H1 (cell line): ENCODE data around the gene SLC48A1. TPM values are rescaled to one million over a fixed set of nuclear protein-coding genes. Genes with fewer than 3 reads are reported as not detected.

Experiments used
- CTCF ChIA-PET: fragments of 300-600 bp; sonication (Branson Sonifier 250); formaldehyde crosslinking; loops from one replicate; lab custom pipeline; 2021; ENCODE audit not compliant: partially characterized antibody; lab: Charles Lee
- POLR2A ChIA-PET: fragments of 300-600 bp; sonication (Branson Sonifier 250); formaldehyde crosslinking; loops from one replicate; lab custom pipeline; 2021; ENCODE audit warnings: inconsistent platforms; ENCODE audit not compliant: partially characterized antibody; lab: Charles Lee
- DNase-seq, 2 experiments: peaks; one replicate each; pipeline versions ENCODE4 v3.0.0 to v3.0.0-alpha.2; 2010 to 2022; ENCODE audit warnings: low spot score in 2 of 2, low read depth in 1 of 2, mixed read lengths in 1 of 2
- FAIRE-seq: peaks from 2 replicates; lab custom pipeline; 2011; peaks lifted over from hg19 to GRCh38; lab: Jason Lieb, UNC
- H2AFZ ChIP-seq: 2 replicates; pipeline ENCODE4 v1.8.1; 2012; ENCODE audit warnings: low read length, inconsistent platforms
- H2AK5ac ChIP-seq: 2 replicates; pipeline ENCODE4 v1.6.1; 2013; ENCODE audit warnings: low read depth, low read length
- H2BK120ac ChIP-seq: replicated peaks from 2 replicates; pipeline ENCODE3; 2013; ENCODE audit warnings: low read depth, low read length, inconsistent platforms
- H2BK12ac ChIP-seq: 2 replicates; pipeline ENCODE4 v1.6.1; 2013; ENCODE audit warnings: low read depth, low read length
- H2BK15ac ChIP-seq: 2 replicates; pipeline ENCODE4 v1.6.1; 2013; ENCODE audit warnings: low read length
- H2BK20ac ChIP-seq: 2 replicates; pipeline ENCODE4 v1.6.1; 2013; ENCODE audit warnings: low read length
- H2BK5ac ChIP-seq: 2 replicates; pipeline ENCODE4 v1.6.1; 2013; ENCODE audit warnings: low read depth, low read length
- H3K14ac ChIP-seq: 2 replicates; pipeline ENCODE4 v1.6.1; 2013; ENCODE audit warnings: inconsistent platforms; ENCODE audit not compliant: insufficient read length
- H3K18ac ChIP-seq: 2 replicates; pipeline ENCODE4 v1.6.1; 2013; ENCODE audit warnings: low read length; ENCODE audit errors: extremely low read depth
- H3K23ac ChIP-seq: 2 replicates; pipeline ENCODE4 v1.6.1; 2013; ENCODE audit warnings: inconsistent platforms; ENCODE audit not compliant: insufficient read length
- H3K23me2 ChIP-seq: 2 replicates; pipeline ENCODE4 v1.6.1; 2013; ENCODE audit warnings: low read depth, low read length
- H3K27ac ChIP-seq: 2 replicates; pipeline ENCODE4 v1.6.1; 2011; ENCODE audit warnings: low read depth, low read length, inconsistent platforms
- H3K27me3 ChIP-seq, 4 experiments: replicated peaks in 1 of 4; 1 replicate in 1 of 4; 2 replicates in 3 of 4; pipeline versions ENCODE4 v1.6.1 to v1.8.1; 2011 to 2013; ENCODE audit warnings: low read length in 3 of 4, mild to moderate bottlenecking in 3 of 4, inconsistent platforms in 2 of 4, mixed read lengths in 2 of 4, moderate library complexity in 1 of 4; ENCODE audit not compliant: control insufficient read depth in 3 of 4, insufficient read depth in 3 of 4; ENCODE audit errors: extremely low read depth in 1 of 4
- H3K36me3 ChIP-seq, 4 experiments: 2 replicates each; pipeline versions ENCODE4 v1.6.1 to v1.8.1; 2011 to 2013; ENCODE audit warnings: mild to moderate bottlenecking in 4 of 4, low read length in 3 of 4, moderate library complexity in 2 of 4, control low read depth in 1 of 4, inconsistent platforms in 1 of 4; ENCODE audit not compliant: insufficient read depth in 4 of 4, control insufficient read depth in 2 of 4
- H3K4ac ChIP-seq: replicated peaks from 2 replicates; pipeline ENCODE3; 2013; ENCODE audit warnings: low read length, low read depth, mixed read lengths, inconsistent platforms; ENCODE audit not compliant: insufficient read length
- H3K4me1 ChIP-seq, 4 experiments: replicated peaks in 1 of 4; 1 replicate in 1 of 4; 2 replicates in 3 of 4; pipeline versions ENCODE4 v1.6.1 to v1.8.1; 2011 to 2013; ENCODE audit warnings: low read length in 3 of 4, inconsistent platforms in 2 of 4, mixed read lengths in 1 of 4; ENCODE audit not compliant: insufficient read depth in 4 of 4, control insufficient read depth in 3 of 4
- H3K4me2 ChIP-seq, 2 experiments: 2 replicates each; pipeline versions ENCODE4 v1.6.1 to v1.8.1; 2011 to 2013; ENCODE audit warnings: low read depth in 2 of 2, low read length in 2 of 2, control low read depth in 1 of 2, inconsistent platforms in 1 of 2, mild to moderate bottlenecking in 1 of 2; ENCODE audit not compliant: insufficient read depth in 1 of 2
- H3K4me3 ChIP-seq, 4 experiments: fragments of 200-600, 300-600 bp in 1 of 4; sonication (generic), shearing (Covaris generic), sonication (Bioruptor Twin) in 1 of 4; 2 replicates each; pipeline versions ENCODE4 v1.5.1 to v1.8.1; 2011 to 2016; ENCODE audit warnings: low read length in 4 of 4, low read depth in 3 of 4, control low read depth in 2 of 4, inconsistent platforms in 2 of 4, mild to moderate bottlenecking in 2 of 4, mixed read lengths in 1 of 4, moderate library complexity in 1 of 4; ENCODE audit not compliant: insufficient read depth in 2 of 4; ENCODE audit errors: extremely low read depth in 1 of 4
- H3K56ac ChIP-seq: replicated peaks from 2 replicates; pipeline ENCODE3; 2013; ENCODE audit warnings: low read depth, mild to moderate bottlenecking, mixed read lengths, low read length, inconsistent platforms; ENCODE audit not compliant: insufficient read length
- H3K79me1 ChIP-seq: 2 replicates; pipeline ENCODE4 v1.6.1; 2013; ENCODE audit warnings: low read depth, low read length, control low read depth
- H3K79me2 ChIP-seq, 2 experiments: 2 replicates each; pipeline versions ENCODE4 v1.6.1 to v1.8.1; 2012 to 2013; ENCODE audit warnings: low read length in 2 of 2, mild to moderate bottlenecking in 2 of 2, inconsistent platforms in 1 of 2; ENCODE audit not compliant: insufficient read depth in 2 of 2, control insufficient read depth in 1 of 2
- H3K9ac ChIP-seq, 4 experiments: replicated peaks in 1 of 4; 1 replicate in 1 of 4; 2 replicates in 3 of 4; pipeline versions ENCODE4 v1.6.1 to v1.8.1; 2011 to 2013; ENCODE audit warnings: low read depth in 3 of 4, low read length in 3 of 4, control low read depth in 2 of 4, mild to moderate bottlenecking in 2 of 4, moderate library complexity in 2 of 4, inconsistent platforms in 1 of 4; ENCODE audit errors: extremely low read depth in 1 of 4
- H3K9me3 ChIP-seq, 2 experiments: 2 replicates each; pipeline versions ENCODE4 v1.6.1 to v1.8.1; 2012 to 2013; ENCODE audit warnings: mild to moderate bottlenecking in 2 of 2, moderate library complexity in 2 of 2, control low read depth in 1 of 2, inconsistent platforms in 1 of 2, low read depth in 1 of 2, low read length in 1 of 2, mixed read lengths in 1 of 2; ENCODE audit not compliant: insufficient read depth in 2 of 2
- H4K20me1 ChIP-seq, 2 experiments: replicated peaks in 1 of 2; 2 replicates each; pipeline versions ENCODE3 to v1.8.1; 2011 to 2013; ENCODE audit warnings: inconsistent platforms in 2 of 2, low read length in 2 of 2, mild to moderate bottlenecking in 1 of 2; ENCODE audit not compliant: insufficient read depth in 2 of 2, control insufficient read depth in 1 of 2
- H4K5ac ChIP-seq: 2 replicates; pipeline ENCODE4 v1.6.1; 2013; ENCODE audit warnings: low read length, low read depth, mixed read lengths, inconsistent platforms; ENCODE audit not compliant: insufficient read length
- H4K8ac ChIP-seq: 2 replicates; pipeline ENCODE4 v1.8.0; 2013; ENCODE audit warnings: mild to moderate bottlenecking, moderate library complexity, low read length, inconsistent platforms; ENCODE audit not compliant: insufficient read depth; ENCODE audit errors: extremely low read depth
- H4K91ac ChIP-seq: replicated peaks from 2 replicates; pipeline ENCODE3; 2013; ENCODE audit warnings: low read length, mixed read lengths, inconsistent platforms; ENCODE audit not compliant: insufficient read length
- CTBP2 ChIP-seq: IDR thresholded peaks from 2 replicates; pipeline ENCODE4 v1.7.0; 2011; ENCODE audit warnings: borderline replicate concordance, mild to moderate bottlenecking, moderate library complexity, mixed read lengths, low read length; ENCODE audit not compliant: insufficient read depth, insufficient read length
- E2F6 ChIP-seq: IDR thresholded peaks from 2 replicates; pipeline ENCODE4 v1.6.1; 2012; ENCODE audit warnings: inconsistent platforms
- EGR1 ChIP-seq: IDR thresholded peaks from 2 replicates; pipeline ENCODE4 v1.6.1; 2011; ENCODE audit warnings: low read depth, low read length, borderline replicate concordance
- HDAC2 ChIP-seq, 2 experiments: fragments of 300-600 bp in 1 of 2; sonication (generic) in 1 of 2; IDR thresholded peaks; 2 replicates each; pipeline ENCODE4 v1.6.1; 2011 to 2012; ENCODE audit warnings: low read depth in 2 of 2, low read length in 2 of 2, mild to moderate bottlenecking in 2 of 2, moderate library complexity in 2 of 2, borderline replicate concordance in 1 of 2, inconsistent platforms in 1 of 2
- TEAD4 ChIP-seq: IDR thresholded peaks from 2 replicates; pipeline ENCODE4 v1.6.1; 2012; ENCODE audit warnings: low read depth, low read length, inconsistent platforms, mixed read lengths
- ZNF274 ChIP-seq: IDR thresholded peaks from 2 replicates; pipeline ENCODE4 v1.7.0; 2012; ENCODE audit warnings: low read length, borderline replicate concordance; ENCODE audit errors: extremely low read depth
- WGBS, 2 experiments: shearing (Covaris generic) in 1 of 2; methylation state at CpG; one replicate each; pipeline versions ENCODE4 v1.1.6 to v1.1.7; 2013 to 2015; ENCODE audit warnings: low lambda C conversion rate in 2 of 2, mixed read lengths in 2 of 2, inconsistent platforms in 1 of 2, low coverage in 1 of 2, missing lambda C conversion rate in 1 of 2; ENCODE audit not compliant: insufficient replicate concordance in 2 of 2, insufficient coverage in 1 of 2, insufficient read length in 1 of 2; ENCODE audit errors: extremely low coverage in 1 of 2, missing lambda C conversion rate in 1 of 2; 5-methylcytosine and 5-hydroxymethylcytosine counted together
- polyA plus RNA-seq, 7 experiments: library from polyadenylated mRNA; depleted of rRNA in 3 of 7; stranded (reverse) in 5 of 7; unstranded in 2 of 7; fragments of >200 nt in 5 of 7; fragments of 200-250 nt in 2 of 7; gene quantifications; 1 replicate in 5 of 7; 2 replicates in 1 of 7; 4 replicates in 1 of 7; pipeline versions ENCODE4 v1.2.1 to v1.2.3, GENCODE V29; 2011 to 2013; ENCODE audit warnings: missing spikeins in 2 of 7, mixed read lengths in 2 of 7
- total RNA-seq: library from RNA; stranded (reverse); fragmentation: NEBNext Ultra II Directional; extraction: Animal tissue kit (Norgen Biotek cat#: 25700); gene quantifications from 2 replicates; pipeline ENCODE4 v1.2.1, GENCODE V29; 2021

The SLC48A1 gene
- total and polyA plus RNA-seq, 2 of the 8 experiments (the other 6 are each of a cell fraction or from before 2014, with no cell fraction given): 9.5 to 14.1 TPM

GRCh38 chr12:47789141-47789540 is 16.1 kb downstream of the SLC48A1 start:
- H2BK12ac ChIP-seq: no peak overlapping the region
- H3K23ac ChIP-seq: no peak overlapping the region
- no peak overlapping the region for H3K14ac ChIP-seq
- H3K23me2 ChIP-seq: no peaks in the 10 kb centered on the region
- H4K91ac ChIP-seq: no peak overlapping the region
- H4K8ac ChIP-seq: no peak overlapping the region
- no peaks in the 10 kb centered on the region for H3K79me2 ChIP-seq
- no peak overlapping the region for H4K5ac ChIP-seq
- no peak overlapping the region for H2BK20ac ChIP-seq
- H2BK15ac ChIP-seq: no peak overlapping the region
- H2BK5ac ChIP-seq: no peak overlapping the region
- H3K18ac ChIP-seq: no peak overlapping the region
- H3K9me3 ChIP-seq: no peaks in the 10 kb centered on the region
- H2AK5ac ChIP-seq: no peak overlapping the region
- TF ChIP-seq TEAD4: no peak
- no peak for TF ChIP-seq ZNF274
- no peak for TF ChIP-seq EGR1
- TF ChIP-seq CTBP2: no peak
- no peak for TF ChIP-seq E2F6
- no peak for TF ChIP-seq HDAC2 (IDR thresholded peaks at IDR 0.05; ENCODE audit: borderline replicate concordance in 1 of 2, low read depth in 2 of 2, low read length in 2 of 2)
- CTCF ChIA-PET: interaction anchor here (0.6 to 58.8 kb wide), 9 partner anchors 8 to 1897 kb away, joined by 3 to 2442 read pairs (median 4); partner anchors contain the start of genes ENDOU, RAPGEF3 and RPAP3
- H3K27ac ChIP-seq: no peak overlapping the region
- H3K4ac ChIP-seq: no peak overlapping the region
- FAIRE-seq (no peak), DNase-seq (no peak)
- no peak overlapping the region for H3K56ac ChIP-seq
- H3K4me1 ChIP-seq: no peaks in the 10 kb centered on the region
- H2AFZ ChIP-seq: no peak overlapping the region
- no peak overlapping the region for H3K4me3 ChIP-seq
- H3K27me3 ChIP-seq: no peaks in the 10 kb centered on the region
- no peak overlapping the region for H2BK120ac ChIP-seq
- H3K79me1 ChIP-seq: no peaks in the 10 kb centered on the region
- H3K9ac ChIP-seq: no peak overlapping the region
- H3K36me3 ChIP-seq: peaks cover 29 to 56% (median 53%) of the 10 kb centered on the region in 4 experiments
- 91% methylated on average over 5 of the region's 5 CpGs; no CpG with 5 or more reads in 1 of the 2 experiments for WGBS, 2 experiments
- H4K20me1 ChIP-seq: peaks cover 0 to 17% of the 10 kb centered on the region in 2 experiments
- no peak overlapping the region for H3K4me2 ChIP-seq
- POLR2A ChIA-PET: interaction anchor here (1.4 to 3.8 kb wide), 2 partner anchors 10 to 13 kb away, joined by 4 to 17 read pairs; no protein-coding TSS in a partner anchor
